Loucy (cell line): Measurements from ENCODE around the gene ZNF500.

Experiments used
- H2AFZ ChIP-seq: fragments of 200-600 bp; sonication (generic); 2 replicates; pipeline ENCODE4 v1.6.0; 2016; ENCODE audit warnings: antibody characterized with exemption, mild to moderate bottlenecking, low read length, moderate library complexity
- H3F3A ChIP-seq: fragments of 200-600 bp; 2 replicates; pipeline ENCODE4 v1.6.0; 2016; ENCODE audit warnings: antibody characterized with exemption, low read depth, mild to moderate bottlenecking
- H3K27me3 ChIP-seq: fragments of 200-600 bp; sonication (generic); 2 replicates; pipeline ENCODE4 v1.6.1; 2014; ENCODE audit warnings: low read length, mild to moderate bottlenecking; ENCODE audit not compliant: insufficient read depth, poor library complexity, severe bottlenecking
- H3K36me3 ChIP-seq: fragments of 200-600 bp; sonication (generic); 2 replicates; pipeline ENCODE4 v1.6.1; 2016; ENCODE audit warnings: low read length; ENCODE audit not compliant: insufficient read depth
- H3K4me1 ChIP-seq: fragments of 200-600 bp; sonication (generic); 2 replicates; pipeline ENCODE4 v1.5.1; 2014; ENCODE audit warnings: low read length, mild to moderate bottlenecking; ENCODE audit not compliant: insufficient read depth, poor library complexity, severe bottlenecking
- H3K4me2 ChIP-seq: fragments of 200-600 bp; sonication (generic); 2 replicates; pipeline ENCODE4 v1.6.0; 2014; ENCODE audit warnings: antibody characterized with exemption, low read length, low read depth, mild to moderate bottlenecking; ENCODE audit not compliant: poor library complexity, severe bottlenecking
- H3K4me3 ChIP-seq: fragments of 200-600 bp; sonication (generic); 2 replicates; pipeline ENCODE4 v1.5.1; 2014; ENCODE audit warnings: low read length, mild to moderate bottlenecking, mixed read lengths; ENCODE audit not compliant: poor library complexity, severe bottlenecking
- H3K79me2 ChIP-seq: fragments of 200-600 bp; sonication (generic); 2 replicates; pipeline ENCODE4 v1.6.1; 2014; ENCODE audit warnings: low read length; ENCODE audit not compliant: insufficient read depth
- H3K9ac ChIP-seq: fragments of 200-600 bp; sonication (generic); 2 replicates; pipeline ENCODE4 v1.6.0; 2014; ENCODE audit warnings: mild to moderate bottlenecking, low read depth, low read length, moderate library complexity; ENCODE audit not compliant: poor library complexity, severe bottlenecking
- H3K9me2 ChIP-seq: fragments of 200-600 bp; sonication (generic); replicated peaks from 2 replicates; pipeline ENCODE4 v1.6.1; 2016; ENCODE audit warnings: low read depth, low read length, mixed read lengths
- H3K9me3 ChIP-seq: fragments of 200-600 bp; sonication (generic); 2 replicates; pipeline ENCODE4 v1.6.1; 2014; ENCODE audit warnings: mild to moderate bottlenecking, antibody characterized with exemption, low read length, low read depth; ENCODE audit not compliant: insufficient read depth
- H4K20me1 ChIP-seq: fragments of 200-600 bp; sonication (generic); 2 replicates; pipeline ENCODE4 v1.6.0; 2014; ENCODE audit warnings: antibody characterized with exemption, low read length, mild to moderate bottlenecking; ENCODE audit not compliant: insufficient read depth, poor library complexity, severe bottlenecking
- EZH2phosphoT487 ChIP-seq: fragments of 200-600 bp; IDR thresholded peaks from 2 replicates; pipeline ENCODE4 v1.6.1; 2018; ENCODE audit warnings: antibody characterized with exemption, mild to moderate bottlenecking, moderate library complexity, borderline replicate concordance
- TF ChIP-seq, protein P1 (sequence below): fragments of 200-600 bp; sonication (generic); conservative IDR thresholded peaks from 2 replicates; pipeline ENCODE4 v1.5.1; 2014; ENCODE audit warnings: mild to moderate bottlenecking, antibody characterized with exemption, low read length

Gene ZNF500

DNA sequence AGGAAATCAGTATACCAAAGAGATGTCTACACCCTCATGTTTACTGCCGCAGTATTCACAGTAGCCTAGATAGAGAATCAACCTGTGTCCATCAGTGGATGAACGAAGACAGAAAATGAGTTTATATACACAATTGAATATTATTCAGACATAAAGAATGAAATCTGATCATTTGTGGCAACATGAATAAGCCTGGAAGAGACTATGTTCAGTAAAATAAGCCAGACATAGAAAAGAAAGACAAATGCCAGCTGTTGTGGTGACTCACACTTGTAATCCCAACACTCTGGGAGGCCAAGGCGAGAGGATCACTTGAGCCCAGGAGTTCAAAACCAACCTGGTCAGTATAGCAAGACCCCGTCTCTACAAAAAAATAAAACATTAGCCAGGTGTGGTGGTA is 57.5 kb downstream of the ZNF500 start:
- Histone ChIP-seq H3F3A (no peaks in the 10 kb centered on the region), H3K9me3 (no peaks in the 10 kb centered on the region), H3K4me3 (no peak overlapping the region), H2AFZ (no peak overlapping the region), H3K9me2 (no peaks in the 10 kb centered on the region), H3K4me1 (no peaks in the 10 kb centered on the region), H3K79me2 (no peaks in the 10 kb centered on the region), H3K9ac (no peak overlapping the region), H3K36me3 (peaks cover 8% of the 10 kb centered on the region; the same call in 1 of the 2 replicates), H4K20me1 (no peaks in the 10 kb centered on the region), H3K4me2 (no peak overlapping the region), H3K27me3 (no peaks in the 10 kb centered on the region)
- TF ChIP-seq, protein P1, sequence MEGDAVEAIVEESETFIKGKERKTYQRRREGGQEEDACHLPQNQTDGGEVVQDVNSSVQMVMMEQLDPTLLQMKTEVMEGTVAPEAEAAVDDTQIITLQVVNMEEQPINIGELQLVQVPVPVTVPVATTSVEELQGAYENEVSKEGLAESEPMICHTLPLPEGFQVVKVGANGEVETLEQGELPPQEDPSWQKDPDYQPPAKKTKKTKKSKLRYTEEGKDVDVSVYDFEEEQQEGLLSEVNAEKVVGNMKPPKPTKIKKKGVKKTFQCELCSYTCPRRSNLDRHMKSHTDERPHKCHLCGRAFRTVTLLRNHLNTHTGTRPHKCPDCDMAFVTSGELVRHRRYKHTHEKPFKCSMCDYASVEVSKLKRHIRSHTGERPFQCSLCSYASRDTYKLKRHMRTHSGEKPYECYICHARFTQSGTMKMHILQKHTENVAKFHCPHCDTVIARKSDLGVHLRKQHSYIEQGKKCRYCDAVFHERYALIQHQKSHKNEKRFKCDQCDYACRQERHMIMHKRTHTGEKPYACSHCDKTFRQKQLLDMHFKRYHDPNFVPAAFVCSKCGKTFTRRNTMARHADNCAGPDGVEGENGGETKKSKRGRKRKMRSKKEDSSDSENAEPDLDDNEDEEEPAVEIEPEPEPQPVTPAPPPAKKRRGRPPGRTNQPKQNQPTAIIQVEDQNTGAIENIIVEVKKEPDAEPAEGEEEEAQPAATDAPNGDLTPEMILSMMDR: no peak
- no peak for TF ChIP-seq EZH2phosphoT487

DNA sequence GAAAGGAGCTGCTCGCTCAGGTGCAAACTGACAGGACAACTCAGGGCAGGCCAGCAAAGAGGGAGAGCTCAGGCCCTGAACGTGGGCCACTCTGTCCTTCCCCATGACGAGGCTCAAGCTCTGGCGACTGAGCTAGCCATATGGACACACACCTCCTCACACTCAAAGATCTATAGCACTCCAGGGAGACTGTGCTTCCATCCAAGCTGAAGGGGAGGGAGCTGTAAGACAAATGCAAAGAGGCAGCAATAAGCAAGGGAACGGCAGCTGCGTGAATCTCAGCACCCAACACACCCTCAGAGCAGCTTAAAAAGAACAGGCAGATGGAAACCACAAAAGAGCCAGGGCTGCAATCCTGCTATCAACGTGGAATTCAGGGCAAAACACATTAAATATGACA is 60.1 kb downstream of the ZNF500 start:
- Histone ChIP-seq H3K4me1 (no peaks in the 10 kb centered on the region), H3K9me3 (no peaks in the 10 kb centered on the region), H3K9ac (no peak overlapping the region), H3K4me2 (no peak overlapping the region), H3K36me3 (peaks cover 8% of the 10 kb centered on the region; the same call in 1 of the 2 replicates), H3K79me2 (no peaks in the 10 kb centered on the region), H3K4me3 (no peak overlapping the region), H2AFZ (no peak overlapping the region), H4K20me1 (no peaks in the 10 kb centered on the region), H3F3A (no peaks in the 10 kb centered on the region), H3K9me2 (no peaks in the 10 kb centered on the region), H3K27me3 (no peaks in the 10 kb centered on the region)
- TF ChIP-seq, protein P1: no peak
- no peak for TF ChIP-seq EZH2phosphoT487

DNA sequence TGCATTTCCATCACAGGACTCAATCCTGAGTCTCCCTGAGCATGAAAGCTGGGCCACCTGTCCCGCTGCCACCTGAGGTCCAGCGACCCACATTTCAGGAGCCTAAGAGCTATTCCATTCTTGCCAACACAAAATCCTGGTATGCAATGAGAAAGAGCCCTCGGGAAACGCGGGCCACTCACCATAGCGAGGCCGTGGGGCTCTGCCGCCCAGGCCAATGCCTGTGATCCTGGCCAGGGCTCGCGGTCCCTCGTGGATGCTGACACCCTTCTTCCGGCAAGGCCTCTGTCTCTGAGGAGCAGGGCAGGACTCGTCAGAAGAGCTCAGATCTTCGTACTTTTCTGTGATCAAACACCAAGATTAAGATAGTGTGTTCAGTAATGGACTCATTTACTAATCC is 62.0 kb downstream of the ZNF500 start:
- TF ChIP-seq, protein P1: no peak
- no peak for TF ChIP-seq EZH2phosphoT487
- H4K20me1 ChIP-seq: no peaks in the 10 kb centered on the region
- H3K36me3 ChIP-seq: peaks cover 2% of the 10 kb centered on the region; the same call in 1 of the 2 replicates
- no peaks in the 10 kb centered on the region for H3K27me3 ChIP-seq
- H3K9ac ChIP-seq: no peak overlapping the region
- no peaks in the 10 kb centered on the region for H3F3A ChIP-seq
- no peak overlapping the region for H2AFZ ChIP-seq
- no peaks in the 10 kb centered on the region for H3K79me2 ChIP-seq
- H3K4me3 ChIP-seq: no peak overlapping the region
- no peaks in the 10 kb centered on the region for H3K9me3 ChIP-seq
- H3K4me1 ChIP-seq: no peaks in the 10 kb centered on the region
- H3K4me2 ChIP-seq: no peak overlapping the region
- no peaks in the 10 kb centered on the region for H3K9me2 ChIP-seq
